ENCODE measurements around the gene RANGAP1. TPM values are rescaled to one million over a fixed set of nuclear protein-coding genes. Genes with fewer than 3 reads are reported as not detected.

The RANGAP1 gene
- total RNA-seq, 2 experiments from 2014 or later = 108 to 119 TPM

DNA sequence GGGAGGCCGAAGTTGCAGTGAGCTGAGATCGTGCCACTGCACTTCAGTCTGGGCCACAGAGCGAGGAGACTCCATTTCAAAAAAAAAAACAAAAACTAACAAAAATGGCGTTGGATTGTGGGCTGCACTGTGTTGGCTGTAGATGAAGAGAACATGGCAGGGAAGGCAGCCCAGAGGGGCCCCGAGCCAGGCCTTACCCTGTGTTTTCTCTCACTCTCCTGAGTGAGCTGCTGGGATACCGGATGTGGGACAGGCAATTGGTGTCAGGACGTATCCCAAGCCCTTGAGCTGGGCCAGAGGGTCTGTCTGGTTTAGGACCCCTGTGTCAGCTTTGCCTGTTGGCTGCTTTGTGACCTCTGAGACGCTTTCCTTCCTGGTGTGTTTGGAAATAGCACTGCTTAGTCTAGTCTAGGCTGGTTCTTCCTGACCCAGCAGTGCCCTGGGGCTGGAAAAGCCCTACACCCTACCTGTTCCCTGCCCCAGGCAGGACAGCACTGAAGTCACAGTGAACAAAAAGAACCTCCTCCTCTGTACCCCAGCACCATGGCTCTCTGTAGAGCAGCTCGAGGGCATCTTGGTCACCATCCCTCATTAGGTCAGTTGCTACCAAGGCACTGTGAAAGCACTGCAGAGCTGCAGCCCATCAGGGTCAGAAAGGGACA, 63.0 kb downstream of the RANGAP1 start:
- Histone ChIP-seq H4K20me1 (ENCODE audit: insufficient read depth, low read length) (no peaks in the 10 kb centered on the region), H2AFZ (ENCODE audit: low read length) (no peak overlapping the region), H3K4me1 (ENCODE audit: insufficient read depth, low read length, poor library complexity, severe bottlenecking) (peaks cover under 1% of the 10 kb centered on the region), H3K79me2 (ENCODE audit: insufficient read depth, low read depth, low read length) (no peaks in the 10 kb centered on the region), H3K9me3 (ENCODE audit: low read length) (no peaks in the 10 kb centered on the region), H3K4me3 (ENCODE audit: low read depth, low read length, poor library complexity, severe bottlenecking) (no peak overlapping the region), H3K27ac (ENCODE audit: low read depth, low read length, poor library complexity, severe bottlenecking) (no peak overlapping the region), H3K9me2 (ENCODE audit: insufficient read depth, low read length) (no peaks in the 10 kb centered on the region), H3K36me3 (ENCODE audit: insufficient read depth, low read length) (peaks cover 68% of the 10 kb centered on the region; the same call in 1 of the 2 replicates), H3K4me2 (ENCODE audit: low read length) (no peak overlapping the region)
- no peak for DNase-seq (ENCODE audit: low spot score)
- POLR2A ChIA-PET = interaction anchor here (0.6 kb wide), 1 partner anchor 389 kb away, joined by 3 read pairs; no protein-coding TSS in a partner anchor
- TF ChIP-seq, protein P1, sequence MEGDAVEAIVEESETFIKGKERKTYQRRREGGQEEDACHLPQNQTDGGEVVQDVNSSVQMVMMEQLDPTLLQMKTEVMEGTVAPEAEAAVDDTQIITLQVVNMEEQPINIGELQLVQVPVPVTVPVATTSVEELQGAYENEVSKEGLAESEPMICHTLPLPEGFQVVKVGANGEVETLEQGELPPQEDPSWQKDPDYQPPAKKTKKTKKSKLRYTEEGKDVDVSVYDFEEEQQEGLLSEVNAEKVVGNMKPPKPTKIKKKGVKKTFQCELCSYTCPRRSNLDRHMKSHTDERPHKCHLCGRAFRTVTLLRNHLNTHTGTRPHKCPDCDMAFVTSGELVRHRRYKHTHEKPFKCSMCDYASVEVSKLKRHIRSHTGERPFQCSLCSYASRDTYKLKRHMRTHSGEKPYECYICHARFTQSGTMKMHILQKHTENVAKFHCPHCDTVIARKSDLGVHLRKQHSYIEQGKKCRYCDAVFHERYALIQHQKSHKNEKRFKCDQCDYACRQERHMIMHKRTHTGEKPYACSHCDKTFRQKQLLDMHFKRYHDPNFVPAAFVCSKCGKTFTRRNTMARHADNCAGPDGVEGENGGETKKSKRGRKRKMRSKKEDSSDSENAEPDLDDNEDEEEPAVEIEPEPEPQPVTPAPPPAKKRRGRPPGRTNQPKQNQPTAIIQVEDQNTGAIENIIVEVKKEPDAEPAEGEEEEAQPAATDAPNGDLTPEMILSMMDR (conservative IDR thresholded peaks at IDR 0.05; ENCODE audit: low read length) = no peak
- no peak for TF ChIP-seq EZH2phosphoT487 (IDR thresholded peaks at IDR 0.05; ENCODE audit: borderline replicate concordance, low read depth, low read length)
- CTCF ChIA-PET (ENCODE audit: unreplicated experiment) = no interaction called here
- intact Hi-C loops (cut with micrococcal nuclease; ENCODE audit: unreplicated experiment) = no loop called here
- BruUV-seq (replicated peaks) = no TSS peak

DNA sequence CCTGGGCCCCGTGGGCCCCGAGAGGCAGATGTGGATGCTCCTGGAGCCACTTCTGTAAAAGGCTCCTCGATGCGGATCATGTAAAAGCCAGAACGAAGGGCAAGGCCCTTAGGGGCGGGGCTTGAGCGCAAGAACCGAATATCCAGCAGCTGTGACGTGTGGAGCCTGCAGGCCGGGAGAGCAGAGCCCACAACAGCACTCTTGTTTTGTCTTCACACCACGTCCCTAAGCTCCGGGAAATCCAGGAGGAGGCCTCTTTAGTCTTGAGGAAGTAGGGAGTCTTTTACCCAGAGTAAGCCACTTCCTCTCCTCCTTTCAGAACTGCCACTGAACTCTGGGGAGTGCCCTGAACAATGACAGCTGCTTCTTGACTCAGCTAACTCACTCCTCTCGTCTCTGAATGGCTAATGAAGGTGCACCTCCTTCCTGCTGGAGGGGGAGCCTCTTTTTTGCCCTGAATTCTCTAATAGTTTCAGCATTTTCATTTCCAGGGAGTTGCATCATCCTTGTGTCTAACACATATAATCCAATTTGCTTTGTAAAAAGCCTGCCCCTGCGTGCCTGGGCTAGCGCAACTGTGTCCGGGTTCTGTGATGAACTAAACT, 68.3 kb downstream of the RANGAP1 start:
- CTCF ChIA-PET (ENCODE audit: unreplicated experiment) = no interaction called here
- Histone ChIP-seq H2AFZ (ENCODE audit: low read length) (no peak overlapping the region), H3K36me3 (ENCODE audit: insufficient read depth, low read length) (peaks cover 54% of the 10 kb centered on the region; the same call in 1 of the 2 replicates), H3K4me2 (ENCODE audit: low read length) (peak overlapping the region; percentile 10; the same call in 1 of the 2 replicates), H3K4me1 (ENCODE audit: insufficient read depth, low read length, poor library complexity, severe bottlenecking) (peaks cover 9% of the 10 kb centered on the region), H3K9me2 (ENCODE audit: insufficient read depth, low read length) (no peaks in the 10 kb centered on the region), H3K27ac (ENCODE audit: low read depth, low read length, poor library complexity, severe bottlenecking) (peak overlapping the region; percentile 17), H4K20me1 (ENCODE audit: insufficient read depth, low read length) (no peaks in the 10 kb centered on the region), H3K79me2 (ENCODE audit: insufficient read depth, low read depth, low read length) (no peaks in the 10 kb centered on the region), H3K4me3 (ENCODE audit: low read depth, low read length, poor library complexity, severe bottlenecking) (no peak overlapping the region), H3K9me3 (ENCODE audit: low read length) (no peaks in the 10 kb centered on the region)
- DNase-seq (ENCODE audit: low spot score) = peak; percentile 48
- intact Hi-C loops (cut with micrococcal nuclease; ENCODE audit: unreplicated experiment) = no loop called here
- no TSS peak for BruUV-seq (replicated peaks)
- no peak for TF ChIP-seq EZH2phosphoT487 (IDR thresholded peaks at IDR 0.05; ENCODE audit: borderline replicate concordance, low read depth, low read length)
- TF ChIP-seq, protein P1 (conservative IDR thresholded peaks at IDR 0.05; ENCODE audit: low read length) = no peak
- POLR2A ChIA-PET = no interaction called here

DNA sequence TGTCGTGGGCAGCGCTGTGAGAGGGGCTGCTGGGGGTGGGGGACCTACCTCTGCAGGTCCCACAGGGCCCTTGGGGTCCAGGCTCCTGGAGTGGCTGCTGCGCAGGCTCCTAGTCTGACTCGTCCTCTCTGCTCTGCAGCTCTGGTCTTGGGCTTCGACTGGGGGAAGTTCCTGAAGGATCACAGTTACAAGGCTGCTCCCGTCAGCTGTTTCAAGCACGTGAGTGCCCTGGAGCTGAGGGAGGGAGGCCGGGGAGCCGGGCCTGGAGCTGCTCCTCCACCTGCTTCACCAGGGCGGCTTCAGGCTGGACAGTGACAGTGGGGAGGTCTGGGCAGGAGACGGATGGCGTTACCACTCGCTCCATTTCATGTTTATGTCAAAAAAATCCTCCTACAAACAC, 69.0 kb downstream of the RANGAP1 start:
- no peak overlapping the region for H3K4me2 ChIP-seq (ENCODE audit: low read length)
- no peaks in the 10 kb centered on the region for H3K79me2 ChIP-seq (ENCODE audit: insufficient read depth, low read depth, low read length)
- CTCF ChIA-PET (ENCODE audit: unreplicated experiment) = no interaction called here
- no peaks in the 10 kb centered on the region for H3K9me2 ChIP-seq (ENCODE audit: insufficient read depth, low read length)
- H3K4me1 ChIP-seq (ENCODE audit: insufficient read depth, low read length, poor library complexity, severe bottlenecking) = peaks cover 9% of the 10 kb centered on the region
- TF ChIP-seq EZH2phosphoT487 (IDR thresholded peaks at IDR 0.05; ENCODE audit: borderline replicate concordance, low read depth, low read length) = no peak
- TF ChIP-seq, protein P1 (conservative IDR thresholded peaks at IDR 0.05; ENCODE audit: low read length) = no peak
- POLR2A ChIA-PET = no interaction called here
- no peaks in the 10 kb centered on the region for H4K20me1 ChIP-seq (ENCODE audit: insufficient read depth, low read length)
- no TSS peak for BruUV-seq (replicated peaks)
- no peaks in the 10 kb centered on the region for H3K9me3 ChIP-seq (ENCODE audit: low read length)
- no peak overlapping the region for H2AFZ ChIP-seq (ENCODE audit: low read length)
- H3K27ac ChIP-seq (ENCODE audit: low read depth, low read length, poor library complexity, severe bottlenecking) = no peak overlapping the region
- no peak overlapping the region for H3K4me3 ChIP-seq (ENCODE audit: low read depth, low read length, poor library complexity, severe bottlenecking)
- intact Hi-C loops (cut with micrococcal nuclease; ENCODE audit: unreplicated experiment) = no loop called here
- DNase-seq (ENCODE audit: low spot score) = no peak
- H3K36me3 ChIP-seq (ENCODE audit: insufficient read depth, low read length) = peaks cover 54% of the 10 kb centered on the region

All from OCI-LY7 (cell line).